Middle frontal gyrus (tissue), 1 donor: ENCODE data around the gene DNAH9.

Experiments
- DNase-seq: peaks from one replicate; pipeline ENCODE4 v3.0.0-alpha.2; 2015; ENCODE audit warnings: low spot score; ENCODE audit errors: extremely low spot score

DNAH9 gene

DNA sequence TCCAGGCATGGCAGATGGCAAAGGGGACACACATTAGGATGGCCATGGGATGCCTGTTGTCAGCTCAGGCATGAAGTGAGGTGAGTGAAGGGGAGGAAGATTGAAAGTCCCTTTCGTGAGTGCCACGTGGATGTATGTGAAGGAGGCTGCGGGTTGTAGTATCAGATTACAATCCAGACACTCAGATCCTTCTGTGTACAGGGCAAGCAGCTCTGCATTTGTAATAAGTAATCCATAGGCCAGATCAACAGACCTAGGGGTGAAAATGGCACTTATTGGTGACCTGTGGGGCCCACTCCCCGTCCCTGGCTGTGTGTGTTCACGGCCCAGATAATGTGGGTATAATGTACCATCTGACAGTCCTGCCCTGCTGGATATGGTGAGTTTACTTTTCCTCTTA lies 159.5 kb downstream of the DNAH9 start:
- DNase-seq = no peak

DNA sequence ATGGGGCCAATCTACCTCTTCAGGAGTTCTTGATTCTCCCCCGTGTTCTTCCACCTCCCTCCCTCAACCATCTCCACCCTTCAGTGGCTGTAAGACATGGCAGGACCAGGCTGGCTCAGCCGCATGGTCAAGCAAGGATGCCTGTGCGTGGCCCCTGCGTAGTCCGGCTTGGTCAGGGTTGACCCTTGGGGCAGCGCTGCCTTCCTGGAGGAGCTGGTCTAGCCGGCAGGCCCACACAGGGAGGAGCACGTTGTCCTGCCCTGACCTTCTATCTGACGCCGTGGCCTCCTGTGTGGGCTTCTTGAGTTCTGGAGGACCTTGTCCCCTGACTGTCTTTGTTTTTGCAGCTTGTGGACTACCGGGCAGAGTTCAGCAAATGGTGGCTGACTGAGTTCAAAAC lies 169.8 kb downstream of the DNAH9 start:
- DNase-seq = no peak

DNA sequence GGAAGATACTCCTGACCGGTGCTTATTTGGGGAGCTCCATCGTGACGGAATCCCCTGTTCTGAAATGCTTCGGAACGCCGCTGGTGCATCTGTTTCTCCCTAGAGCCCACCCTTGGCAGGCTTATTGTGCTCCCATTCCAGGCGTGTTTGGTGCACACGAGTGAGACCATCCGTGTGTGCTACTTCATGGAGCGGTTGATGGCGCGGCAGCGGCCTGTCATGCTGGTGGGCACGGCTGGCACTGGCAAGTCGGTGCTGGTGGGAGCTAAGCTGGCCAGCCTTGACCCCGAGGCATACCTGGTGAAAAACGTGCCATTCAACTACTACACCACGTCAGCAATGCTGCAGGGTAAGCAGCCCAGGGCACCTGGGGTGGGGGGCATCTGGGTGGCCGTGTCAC lies 170.7 kb downstream of the DNAH9 start:
- DNase-seq = no peak

DNA sequence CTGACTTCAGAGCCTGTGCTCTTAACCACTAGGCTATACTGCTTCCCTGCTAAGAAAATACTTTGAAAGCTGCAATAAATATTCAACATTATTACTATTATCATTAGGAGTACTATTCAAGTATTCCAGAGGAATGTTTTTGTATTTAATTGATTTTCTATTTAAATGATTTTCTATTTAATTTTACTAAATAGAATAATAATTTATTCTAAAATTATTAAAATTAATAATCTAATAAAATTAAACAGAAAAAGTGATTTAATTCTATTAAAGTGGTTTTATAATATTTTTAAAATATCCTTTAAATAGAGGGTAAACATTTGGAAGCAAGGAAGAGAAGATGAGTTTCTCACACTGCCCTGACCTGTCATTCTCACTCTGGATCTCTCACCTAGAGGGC lies 173.8 kb downstream of the DNAH9 start:
- no peak for DNase-seq

DNA sequence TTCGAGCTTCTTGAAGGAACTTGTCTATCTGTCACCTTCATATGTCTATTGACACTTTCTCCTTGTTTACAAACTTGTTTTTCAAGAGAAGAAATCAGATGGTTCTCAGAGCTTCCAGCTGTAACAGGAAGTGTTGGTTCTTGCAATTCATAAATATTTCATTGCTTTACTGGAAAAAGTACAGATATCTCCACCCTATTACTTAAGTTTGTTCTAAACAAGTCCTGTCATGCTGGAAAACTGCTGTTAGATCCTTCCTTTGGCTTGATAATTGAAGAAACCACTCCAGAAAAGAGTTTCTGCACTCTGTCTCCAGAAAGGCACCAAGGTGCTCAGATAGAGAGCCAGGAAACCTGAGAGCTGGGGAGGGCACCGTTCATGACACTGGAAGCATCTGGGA lies 181.6 kb downstream of the DNAH9 start:
- DNase-seq = no peak

DNA sequence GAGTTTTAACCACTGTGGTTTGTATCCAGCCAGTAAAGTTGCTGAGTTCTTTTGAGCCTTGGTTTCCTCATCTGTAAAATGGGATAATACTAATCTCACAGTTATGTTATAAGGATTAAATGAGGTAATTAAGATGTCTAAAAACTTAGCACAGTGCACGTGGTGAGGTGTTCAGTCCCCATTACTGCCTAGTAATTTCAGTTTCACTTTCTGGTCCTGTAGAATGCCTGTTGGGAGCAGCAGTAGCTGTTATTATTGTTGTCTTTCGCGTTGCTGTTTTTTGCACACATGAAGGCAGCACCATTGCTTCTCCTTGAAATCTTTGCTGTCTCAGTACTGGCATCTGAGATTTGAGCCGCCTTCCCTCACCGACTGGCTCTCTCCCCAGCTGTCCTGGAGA lies 182.4 kb downstream of the DNAH9 start:
- DNase-seq = no peak

DNA sequence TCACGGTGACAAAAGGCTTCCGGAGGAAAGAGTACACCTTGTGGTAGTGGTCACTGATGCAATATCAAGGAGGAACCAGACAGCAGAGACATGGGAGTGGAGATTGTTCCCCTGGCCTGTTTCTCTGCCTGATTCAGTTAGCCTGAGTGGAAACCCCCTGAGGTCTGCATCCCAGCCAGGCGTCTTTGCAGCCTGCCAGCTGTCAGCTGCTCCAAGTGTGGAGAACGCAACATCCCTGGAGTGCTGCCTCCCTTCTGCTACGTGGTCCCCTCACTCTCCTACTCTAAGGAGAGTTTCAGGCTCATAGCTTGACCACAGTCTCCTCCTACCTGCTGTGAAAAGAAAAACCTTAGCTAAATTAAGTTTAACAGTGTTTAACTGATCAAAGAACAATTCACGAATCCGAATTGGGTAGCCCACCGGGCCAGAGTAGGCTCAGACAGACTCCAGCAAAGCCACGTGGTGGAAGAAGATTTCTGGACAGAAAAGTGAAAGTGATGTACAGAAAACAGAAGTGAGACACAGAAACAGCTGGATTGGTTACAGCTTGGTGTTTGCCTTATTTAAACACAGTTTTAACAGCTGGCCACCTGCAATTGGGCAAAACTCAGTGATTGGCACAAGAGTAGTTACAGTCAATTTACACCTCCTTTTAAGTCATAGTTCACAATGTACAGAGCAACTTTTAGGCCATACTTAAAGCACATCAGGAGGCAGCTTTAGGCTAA lies 188.6 kb downstream of the DNAH9 start:
- no peak for DNase-seq

DNA sequence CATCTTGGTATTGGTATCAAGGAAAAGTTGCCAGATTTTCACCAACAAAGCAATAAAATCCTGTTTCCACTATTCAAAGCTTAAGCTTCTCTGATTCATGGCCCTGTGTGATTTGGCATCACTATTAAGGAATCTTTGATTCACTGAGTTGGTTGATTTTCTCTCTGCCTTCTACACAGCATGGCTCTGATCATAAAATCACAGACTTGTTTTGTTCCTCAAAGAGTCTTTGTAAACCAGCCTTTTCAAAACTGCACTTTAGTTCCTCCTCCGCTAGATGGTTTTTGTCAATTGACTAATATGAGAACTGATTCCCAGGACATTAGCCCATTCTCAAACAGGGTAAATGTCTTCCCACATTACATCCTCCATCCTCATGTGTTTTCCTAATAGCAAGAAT lies 197.6 kb downstream of the DNAH9 start:
- no peak for DNase-seq

DNA sequence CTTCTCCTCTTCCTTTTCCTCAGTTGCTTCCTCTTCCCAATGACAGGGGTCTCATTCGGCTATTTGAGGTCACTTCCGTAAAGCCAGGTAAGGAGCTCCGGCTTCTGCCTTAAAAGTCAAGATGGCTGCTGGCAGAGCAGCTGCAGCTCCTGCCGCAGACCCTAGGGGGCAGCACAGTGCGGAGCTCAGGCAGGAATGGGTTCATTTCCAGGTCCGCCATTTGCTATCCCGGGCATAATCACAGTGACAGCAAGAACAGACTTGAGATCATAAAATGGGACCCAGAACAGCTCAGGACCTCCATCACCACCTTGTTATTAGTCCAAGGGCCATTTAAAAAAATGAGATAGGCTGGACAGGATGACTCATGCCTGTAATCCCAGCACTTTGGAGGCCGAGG lies 199.5 kb downstream of the DNAH9 start:
- DNase-seq = no peak

DNA sequence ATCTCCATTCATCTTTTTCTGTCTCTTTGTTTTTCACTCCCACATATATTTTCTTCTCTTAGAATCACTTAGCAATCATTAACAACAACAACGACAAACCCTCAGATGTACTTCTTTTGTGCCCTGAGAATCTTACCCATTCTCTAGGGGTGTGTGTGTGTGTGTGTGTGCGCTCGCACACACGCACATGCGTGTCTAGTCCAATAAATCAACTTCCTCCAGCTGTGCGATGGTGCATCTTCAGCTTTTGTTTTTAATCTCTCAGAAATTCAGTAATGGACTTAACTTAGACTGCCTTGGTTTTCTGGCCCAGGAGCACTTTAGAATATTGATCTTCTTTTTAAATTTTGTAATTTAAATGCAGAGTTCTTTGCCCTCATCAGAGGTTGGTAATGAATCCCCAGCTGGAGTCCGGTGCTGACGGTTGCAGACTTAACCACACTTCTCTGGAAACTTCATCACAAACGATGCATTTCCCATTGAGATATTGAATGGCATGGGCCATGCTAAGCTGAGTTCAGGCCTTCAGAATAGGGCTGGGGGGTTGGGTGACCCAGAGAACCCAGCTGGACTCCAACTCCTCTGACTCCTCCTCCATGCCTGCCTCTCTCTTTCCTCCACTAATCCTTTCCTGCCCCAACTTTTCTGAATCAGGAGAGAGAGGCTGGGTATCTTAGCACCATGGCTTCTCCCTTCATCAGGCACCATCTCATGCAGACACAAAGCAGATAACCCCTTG lies 205.1 kb downstream of the DNAH9 start:
- DNase-seq = no peak

DNA sequence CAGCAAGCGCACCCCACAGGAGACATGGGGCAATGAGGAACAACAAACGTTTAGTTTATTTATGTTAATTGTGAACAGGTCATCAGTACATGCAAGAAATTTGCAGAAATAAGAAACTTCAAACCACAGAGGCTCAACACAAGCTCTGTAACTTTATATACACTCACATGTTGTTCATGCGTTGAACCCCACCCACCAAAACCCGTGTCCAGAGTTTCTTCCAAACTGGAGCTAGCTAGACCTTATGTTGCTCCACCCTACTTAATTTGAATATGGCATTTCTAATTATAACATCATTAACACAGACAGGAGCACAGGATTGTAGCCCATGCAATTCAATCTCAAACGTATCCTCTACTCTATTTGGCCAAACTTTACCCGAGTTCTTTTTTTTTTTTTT lies 206.9 kb downstream of the DNAH9 start:
- no peak for DNase-seq

DNA sequence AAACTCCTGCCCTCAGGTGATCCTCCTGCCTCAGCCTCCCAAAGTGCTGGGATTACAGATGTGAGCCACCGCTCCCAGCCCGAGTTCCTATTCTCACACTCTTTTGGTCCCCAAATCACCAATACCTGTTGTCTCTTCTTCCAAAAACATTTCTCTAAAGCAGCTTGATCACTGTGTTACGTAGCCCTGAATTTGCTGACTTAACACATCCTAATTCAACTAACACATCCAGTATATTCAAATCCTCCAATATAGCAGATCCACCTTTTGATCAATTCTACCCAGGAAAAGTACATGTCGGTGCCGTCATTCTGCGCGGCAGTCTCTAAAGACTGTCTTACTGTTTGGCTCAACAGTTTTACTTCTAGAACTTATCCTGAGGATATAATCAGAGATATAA lies 207.7 kb downstream of the DNAH9 start:
- no peak for DNase-seq

DNA sequence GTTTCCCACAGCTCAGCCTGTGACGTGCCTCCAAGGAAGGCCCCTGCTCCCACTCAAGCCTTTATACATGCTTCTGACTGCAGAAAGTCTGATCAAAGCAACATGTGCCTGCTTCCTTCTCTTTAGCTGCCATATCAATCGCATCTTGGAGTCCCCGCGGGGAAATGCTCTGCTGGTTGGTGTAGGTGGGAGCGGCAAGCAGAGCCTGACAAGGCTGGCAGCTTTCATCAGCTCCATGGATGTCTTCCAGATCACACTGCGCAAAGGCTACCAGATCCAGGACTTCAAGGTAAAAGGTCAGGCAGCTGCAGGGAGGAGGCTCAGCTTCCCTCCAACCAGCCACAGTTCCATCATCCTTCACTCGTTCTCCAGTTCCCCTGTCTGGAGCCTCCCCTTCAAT lies 209.3 kb downstream of the DNAH9 start:
- no peak for DNase-seq

DNA sequence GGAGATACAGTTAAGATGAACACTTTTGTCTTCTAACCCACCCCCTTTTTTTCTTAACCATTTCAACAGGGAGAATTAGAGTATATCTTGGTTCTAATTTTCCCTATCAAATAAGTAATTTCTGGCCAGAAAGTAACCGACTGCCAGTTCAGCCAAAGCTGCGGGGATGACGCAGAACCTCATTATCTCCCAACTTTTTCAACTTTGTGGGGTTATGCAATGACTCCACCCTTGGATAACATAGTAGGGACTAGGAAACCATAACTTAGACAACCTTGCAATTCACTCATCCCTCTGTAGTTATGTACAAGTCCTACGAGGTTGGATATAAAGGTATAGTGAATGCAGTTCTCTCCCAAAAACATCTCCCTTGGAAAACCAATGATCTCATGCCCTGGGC lies 215.0 kb downstream of the DNAH9 start:
- DNase-seq = no peak

DNA sequence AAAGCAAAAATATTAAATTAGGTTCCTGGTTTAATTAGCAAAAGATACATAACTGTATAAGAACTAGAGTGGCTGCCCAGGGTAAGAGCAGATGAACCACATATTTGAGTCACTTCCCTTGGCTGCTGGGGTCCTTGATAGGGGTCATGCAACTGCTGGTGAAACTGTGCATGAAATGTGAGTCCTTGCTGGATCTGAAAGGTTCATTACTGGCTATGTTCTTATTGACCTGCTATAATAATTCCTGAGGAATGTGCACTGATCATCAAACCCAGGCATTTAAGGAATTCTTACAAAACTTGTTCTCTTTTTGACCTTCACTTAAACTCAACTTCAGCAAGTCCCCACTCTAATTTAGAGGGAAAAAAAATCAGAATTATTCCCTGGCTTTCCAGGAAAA lies 215.6 kb downstream of the DNAH9 start:
- no peak for DNase-seq

DNA sequence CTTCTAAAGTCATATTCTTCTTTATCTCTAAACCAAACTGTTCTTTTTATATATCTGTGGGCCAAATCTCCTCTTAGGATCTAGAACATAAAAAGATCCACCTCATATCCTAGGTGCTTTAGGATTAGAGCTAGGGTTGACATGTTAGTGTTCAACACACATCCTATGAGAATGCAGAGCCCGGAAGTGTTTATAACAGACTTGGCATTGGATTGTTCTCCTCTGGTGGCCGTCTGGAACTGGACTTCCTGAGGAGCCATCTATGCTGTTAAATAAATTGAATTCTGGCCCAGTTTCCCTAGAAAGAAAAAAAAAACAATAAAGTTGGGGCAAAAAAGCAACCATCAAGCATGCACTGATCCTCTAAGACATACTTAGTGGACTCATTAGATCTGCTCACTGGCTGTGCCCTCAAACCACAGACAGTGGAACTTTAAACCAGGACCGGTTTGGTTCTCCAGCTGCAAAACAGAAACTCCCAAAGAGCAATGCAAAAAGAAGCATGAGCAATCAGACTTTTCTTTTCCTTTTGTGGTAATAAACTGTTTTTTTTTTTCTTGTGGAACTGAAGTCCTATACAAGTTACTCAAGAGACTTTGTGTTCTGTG lies 216.5 kb downstream of the DNAH9 start:
- DNase-seq = no peak

DNA sequence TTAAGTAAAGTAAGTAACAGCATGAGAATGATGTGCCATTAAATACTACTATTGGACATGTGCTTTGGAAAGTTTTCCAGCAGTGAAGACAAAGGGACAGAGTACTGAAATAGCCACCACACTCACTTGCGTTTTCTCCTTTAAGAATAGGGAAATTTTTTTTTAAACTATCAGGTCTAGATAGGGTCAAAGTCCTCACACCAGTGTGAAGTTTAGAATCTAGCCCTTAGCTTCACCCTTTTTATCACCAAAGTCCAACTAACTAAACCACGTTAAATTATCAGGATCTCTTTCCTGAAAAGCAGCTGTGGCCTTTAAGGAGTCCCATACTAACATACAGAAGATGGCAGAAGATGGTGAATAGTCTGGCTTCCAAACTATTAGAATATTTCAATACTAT lies 218.1 kb downstream of the DNAH9 start:
- DNase-seq = no peak

DNA sequence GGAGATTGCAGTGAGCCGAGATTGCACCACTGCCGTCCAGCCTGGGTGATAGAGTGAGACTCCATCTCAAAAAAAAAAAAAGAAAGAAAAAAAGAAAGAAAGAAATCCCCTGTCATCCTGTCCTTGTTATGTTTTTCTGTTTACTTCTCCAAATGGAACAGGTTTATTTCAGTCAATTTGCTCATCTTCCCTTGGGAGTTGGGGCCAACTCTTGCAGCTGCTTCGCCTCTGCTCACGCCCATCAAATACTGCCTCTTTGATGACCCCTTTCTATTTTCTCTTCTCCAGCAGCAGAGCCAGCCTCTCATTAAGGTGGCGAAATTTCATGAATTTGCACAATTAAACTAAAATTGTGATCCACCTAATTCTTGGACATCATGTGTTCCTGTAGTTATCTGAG lies 225.6 kb downstream of the DNAH9 start:
- DNase-seq = no peak

DNA sequence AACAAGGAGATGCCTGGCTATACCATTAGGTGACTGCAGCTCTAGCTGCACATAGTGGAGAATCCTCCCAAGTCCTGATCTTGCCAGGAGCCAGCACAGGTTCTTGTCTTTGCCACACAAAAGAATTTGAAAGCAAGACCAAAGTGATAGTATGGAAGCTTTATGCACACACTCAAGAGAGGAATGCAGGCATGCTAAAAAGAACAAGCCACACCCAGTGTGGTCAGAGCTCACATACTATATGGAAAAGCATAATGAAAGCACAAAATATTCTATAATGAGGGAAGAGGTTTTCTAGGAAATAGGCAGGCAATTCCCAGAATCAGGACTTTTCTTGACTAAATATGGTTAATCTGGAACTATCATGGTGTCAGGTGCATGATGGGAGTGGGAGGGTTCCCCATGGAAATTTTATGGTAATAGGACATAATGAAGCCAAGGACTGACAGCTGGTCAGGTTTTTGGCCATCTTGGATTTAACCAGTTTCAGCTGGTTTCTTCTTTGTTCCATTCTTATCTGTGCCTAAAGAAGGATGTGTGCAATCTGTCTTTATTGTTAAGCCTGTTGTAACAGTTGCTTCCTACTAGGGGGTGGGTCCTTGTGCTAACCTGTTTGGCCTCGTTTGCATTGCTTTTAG lies 227.4 kb downstream of the DNAH9 start:
- DNase-seq = no peak

DNA sequence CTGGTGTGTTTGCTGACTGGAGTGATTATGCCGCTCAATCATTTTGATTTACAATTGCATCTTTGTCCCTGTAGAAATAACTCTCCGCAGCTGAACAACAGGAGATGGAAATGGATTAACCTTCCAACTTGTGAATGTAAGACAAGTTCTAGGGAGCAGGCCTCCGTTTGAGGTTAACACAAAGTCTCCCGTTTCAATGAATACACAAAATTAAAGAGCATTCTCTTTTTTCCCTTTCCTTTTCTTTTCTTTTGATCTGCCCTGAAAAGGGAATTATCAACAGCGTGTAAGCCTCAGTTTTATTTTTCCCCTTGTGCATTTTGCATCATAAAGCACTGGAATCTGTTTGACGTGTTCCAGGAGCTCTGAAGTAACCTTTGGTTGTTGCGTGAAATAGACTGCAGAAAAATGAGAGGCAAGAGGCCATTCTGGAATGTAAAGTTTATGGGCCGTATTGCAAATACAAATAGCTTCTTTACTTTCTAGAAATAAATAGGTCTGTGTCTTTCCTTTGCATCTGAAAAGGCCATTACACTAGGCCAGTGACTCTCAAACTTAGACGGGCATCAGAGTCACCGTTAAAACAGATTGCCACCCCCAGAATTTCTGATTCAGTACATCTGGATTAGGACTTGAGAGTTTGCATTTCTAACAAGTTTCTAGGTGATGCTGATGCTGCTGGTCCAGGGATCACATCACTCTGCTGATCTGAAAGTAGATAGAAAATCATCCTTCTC lies 234.3 kb downstream of the DNAH9 start:
- DNase-seq = no peak

DNA sequence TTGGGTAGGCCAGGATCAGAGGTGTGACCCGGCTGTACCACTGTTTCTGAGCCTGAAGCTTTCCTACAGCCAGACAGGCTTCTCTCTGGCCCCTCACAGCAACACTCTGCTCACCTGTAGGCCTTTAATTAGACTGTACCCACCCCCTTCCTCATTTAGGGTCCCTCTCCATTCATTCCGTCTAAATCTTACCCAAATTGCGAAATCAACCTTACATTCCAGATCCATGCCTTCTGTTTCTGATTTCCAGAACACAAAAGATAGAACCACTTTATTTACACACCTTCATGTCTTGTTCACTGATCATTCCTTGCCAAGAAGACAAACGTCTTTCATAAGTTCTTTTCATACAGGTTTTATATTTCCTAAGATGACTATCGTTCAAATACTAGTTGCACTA lies 238.2 kb downstream of the DNAH9 start:
- DNase-seq = no peak

DNA sequence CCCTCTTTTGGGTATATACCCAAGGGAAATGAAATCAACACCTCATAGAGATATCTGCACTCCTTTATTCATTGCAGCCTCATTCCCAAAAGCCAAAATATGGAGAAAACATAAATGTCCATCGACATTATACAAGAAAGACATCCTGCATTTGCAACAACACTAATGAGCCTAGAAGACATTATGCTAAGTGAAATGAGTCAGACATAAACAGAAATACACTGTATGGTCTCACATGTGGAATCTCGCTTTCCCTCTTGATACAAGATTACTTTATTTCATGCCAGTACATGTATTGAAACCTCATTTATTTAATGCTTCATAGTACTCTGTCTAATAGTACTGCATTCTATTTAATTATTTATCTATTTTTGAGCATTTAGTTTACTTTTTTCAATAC lies 241.8 kb downstream of the DNAH9 start:
- no peak for DNase-seq
